Esophagus (tissue), 2 donors: ENCODE results near the gene SLC17A7. TPM values are rescaled to one million over a fixed set of nuclear protein-coding genes. Genes with fewer than 3 reads are reported as not detected.

Experiments
- H3K27ac ChIP-seq, 2 donors: one replicate each; pipeline ENCODE4 v1.5.1; 2013; ENCODE audit warnings: low read depth in 2 of 2, mild to moderate bottlenecking in 2 of 2, inconsistent platforms in 1 of 2, low read length in 1 of 2, moderate library complexity in 1 of 2
- H3K27me3 ChIP-seq, 2 donors: one replicate each; pipeline ENCODE4 v1.6.1; 2013; ENCODE audit warnings: low read length in 2 of 2, control low read depth in 1 of 2, mild to moderate bottlenecking in 1 of 2; ENCODE audit not compliant: insufficient read depth in 2 of 2, control insufficient read depth in 1 of 2
- H3K36me3 ChIP-seq, 2 donors: one replicate each; pipeline ENCODE4 v1.6.1; 2013; ENCODE audit warnings: low read length in 1 of 2; ENCODE audit not compliant: control insufficient read depth in 2 of 2, insufficient read depth in 2 of 2
- H3K4me1 ChIP-seq, 2 donors: one replicate each; pipeline ENCODE4 v1.6.1; 2013; ENCODE audit warnings: low read length in 1 of 2; ENCODE audit not compliant: control insufficient read depth in 2 of 2, insufficient read depth in 2 of 2
- H3K4me3 ChIP-seq, 2 donors: one replicate each; pipeline ENCODE4 v1.5.1; 2013; ENCODE audit warnings: low read length in 2 of 2, mild to moderate bottlenecking in 2 of 2, low read depth in 1 of 2, moderate library complexity in 1 of 2
- H3K9me3 ChIP-seq, 2 donors: one replicate each; pipeline ENCODE4 v1.6.1; 2013; ENCODE audit warnings: mild to moderate bottlenecking in 2 of 2, low read depth in 1 of 2, low read length in 1 of 2, moderate library complexity in 1 of 2; ENCODE audit not compliant: control insufficient read depth in 2 of 2, insufficient read depth in 1 of 2
- WGBS, 2 donors: extraction: QIAGEN DNeasy Blood & Tissue Kit; methylation state at CpG; one replicate each; pipeline ENCODE4 v1.1.7; 2013; 5-methylcytosine and 5-hydroxymethylcytosine counted together
- polyA plus RNA-seq, 2 donors: library from polyadenylated mRNA; stranded (reverse); fragments of 200-250 nt; gene quantifications; one replicate each; pipeline ENCODE4 v1.2.3, GENCODE V29; 2013
- donor health status: healthy with polysubstance abuse.
- donor health status: Bipolar disorder and iron deficiency.

The SLC17A7 gene
- polyA plus RNA-seq, 2 donors, result 0.28 to 0.29 TPM

DNA sequence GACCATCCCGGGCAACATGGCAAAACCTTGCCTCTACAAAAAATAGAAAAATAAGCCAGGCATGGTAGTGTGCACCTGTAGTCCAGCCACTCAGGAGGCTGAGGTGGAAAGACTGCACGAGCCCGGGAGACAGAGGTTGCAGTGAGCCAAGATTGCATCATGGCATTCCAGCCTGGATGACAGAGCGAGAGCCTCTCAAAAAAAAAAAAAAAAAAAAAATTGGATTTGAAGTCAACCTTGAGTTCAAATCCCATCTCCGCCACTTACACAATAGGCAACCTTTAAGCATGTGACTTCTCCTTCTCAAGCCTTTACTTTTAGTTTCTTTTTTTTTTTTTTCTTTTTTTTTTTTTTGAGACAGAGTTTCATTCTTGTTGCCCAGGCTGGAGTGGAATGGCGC lies 41.3 kb downstream of the SLC17A7 start:
- 84 to 85% methylated on average over 6 of the region's 6 CpGs for WGBS, 2 donors
- H3K36me3 ChIP-seq, result no peaks in the 10 kb centered on the region
- H3K4me1 ChIP-seq, result no peaks in the 10 kb centered on the region
- H3K27me3 ChIP-seq, result no peaks in the 10 kb centered on the region
- no peaks in the 10 kb centered on the region for H3K9me3 ChIP-seq
- no peak overlapping the region for H3K4me3 ChIP-seq
- H3K27ac ChIP-seq, result no peak overlapping the region

DNA sequence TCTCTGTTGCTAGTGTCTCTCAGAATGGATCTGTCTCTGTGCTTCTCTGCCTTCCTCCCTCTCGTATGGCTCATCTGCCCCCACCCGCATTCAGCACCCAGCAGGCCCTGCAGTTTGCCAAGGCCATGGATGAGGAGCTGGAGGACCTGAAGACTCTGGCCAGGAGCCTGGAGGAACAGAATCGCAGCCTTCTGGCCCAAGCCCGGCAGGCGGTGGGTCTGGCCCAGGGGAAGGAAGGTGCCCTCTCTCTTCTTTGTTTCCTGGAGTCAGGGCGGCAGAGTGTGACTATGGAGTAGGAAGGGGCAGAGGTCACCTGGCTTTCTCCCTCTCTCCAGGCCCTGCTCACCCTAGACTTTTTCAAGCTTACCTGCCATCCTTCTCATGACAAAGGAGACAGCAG lies 42.4 kb downstream of the SLC17A7 start:
- Histone ChIP-seq H3K9me3 (no peaks in the 10 kb centered on the region), H3K4me1 (no peaks in the 10 kb centered on the region), H3K36me3 (no peaks in the 10 kb centered on the region), H3K27ac (no peak overlapping the region), H3K27me3 (no peaks in the 10 kb centered on the region), H3K4me3 (no peak overlapping the region)
- 87% methylated on average over 6 of the region's 6 CpGs for WGBS, 2 donors

GRCh38 chr19:49398001-49398615 lies 43.2 kb downstream of the SLC17A7 start:
- WGBS, 2 donors, result 62 to 69% methylated on average over 10 to 11 of the region's 11 CpGs
- no peaks in the 10 kb centered on the region for H3K36me3 ChIP-seq
- no peaks in the 10 kb centered on the region for H3K27me3 ChIP-seq

DNA sequence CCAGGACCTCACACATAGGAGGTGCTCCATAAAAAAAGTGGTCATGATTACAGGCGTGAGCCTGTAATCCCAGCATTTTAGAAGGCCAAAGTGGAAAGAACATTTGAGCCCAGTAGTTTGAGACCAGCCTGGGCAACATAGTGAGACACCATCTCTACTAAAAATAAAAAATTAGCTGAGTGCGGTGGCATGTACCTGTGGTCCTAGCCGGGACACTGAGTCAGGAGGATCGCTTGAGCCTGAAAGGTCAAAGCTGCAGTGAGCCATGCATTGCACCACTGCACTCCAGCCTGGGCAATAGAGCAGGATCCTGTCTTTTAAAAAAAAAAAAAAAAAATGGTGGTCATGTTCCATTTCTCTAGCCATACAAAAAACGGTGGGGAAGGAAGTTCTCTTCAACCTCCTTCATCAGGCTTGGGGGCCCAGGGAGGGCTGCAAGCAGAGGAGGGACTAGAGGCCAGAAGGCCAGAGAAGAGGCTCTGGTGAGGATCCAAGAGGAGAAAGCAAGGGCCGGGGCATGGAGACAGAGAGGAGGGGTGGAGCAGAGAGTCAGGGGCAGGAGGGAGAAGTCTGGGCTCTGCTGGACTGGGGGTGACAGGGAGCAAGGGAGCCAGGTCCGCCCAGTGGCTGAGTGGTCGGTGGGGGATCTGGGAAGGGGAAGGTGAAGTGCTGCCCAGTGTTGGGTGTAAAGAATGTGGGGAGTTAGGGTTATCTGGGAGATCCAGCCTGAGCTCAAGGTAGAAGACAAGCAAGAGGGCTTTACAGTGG lies 44.4 kb downstream of the SLC17A7 start:
- no peaks in the 10 kb centered on the region for H3K36me3 ChIP-seq
- no peaks in the 10 kb centered on the region for H3K9me3 ChIP-seq
- no peaks in the 10 kb centered on the region for H3K4me1 ChIP-seq
- WGBS, 2 donors, result 78 to 83% methylated on average over 8 of the region's 8 CpGs
- H3K4me3 ChIP-seq, result no peak overlapping the region
- H3K27ac ChIP-seq, result no peak overlapping the region
- no peaks in the 10 kb centered on the region for H3K27me3 ChIP-seq

More at GRCh38 chr19:49398001-49398615, 43.2 kb downstream of the SLC17A7 start:
- H3K9me3 ChIP-seq, result no peaks in the 10 kb centered on the region
- no peak overlapping the region for H3K4me3 ChIP-seq
- no peaks in the 10 kb centered on the region for H3K4me1 ChIP-seq
- no peak overlapping the region for H3K27ac ChIP-seq

GRCh38 chr19:49395581-49396407 lies 45.5 kb downstream of the SLC17A7 start:
- no peak overlapping the region for H3K27ac ChIP-seq
- H3K36me3 ChIP-seq, result no peaks in the 10 kb centered on the region
- H3K27me3 ChIP-seq, result no peaks in the 10 kb centered on the region
- WGBS, 2 donors, result 73 to 81% methylated on average over 15 of the region's 15 CpGs
- no peaks in the 10 kb centered on the region for H3K9me3 ChIP-seq
- H3K4me1 ChIP-seq, result no peaks in the 10 kb centered on the region
- no peak overlapping the region for H3K4me3 ChIP-seq

DNA sequence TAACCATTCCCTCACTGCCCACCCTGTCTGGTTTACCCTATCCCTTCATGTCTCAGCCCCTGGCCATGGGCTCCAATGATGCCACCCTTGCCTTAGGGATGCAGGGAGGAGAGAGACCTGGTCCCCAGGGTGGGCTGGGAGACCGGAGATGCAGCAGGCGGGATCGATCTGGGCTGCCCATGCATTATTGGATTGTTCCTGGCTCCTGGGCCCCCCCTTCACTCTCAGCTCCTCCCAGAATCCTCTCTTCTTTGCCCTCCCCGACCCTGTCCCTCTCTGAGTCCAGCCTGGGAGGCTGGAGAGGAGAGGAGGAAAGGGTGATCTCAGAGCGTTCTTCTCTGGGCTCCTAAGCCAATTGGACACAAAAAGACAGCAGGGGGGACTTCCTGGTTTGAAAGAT lies 47.4 kb downstream of the SLC17A7 start:
- Histone ChIP-seq H3K4me1 (no peaks in the 10 kb centered on the region), H3K27ac (no peak overlapping the region), H3K4me3 (no peak overlapping the region), H3K36me3 (no peaks in the 10 kb centered on the region), H3K9me3 (no peaks in the 10 kb centered on the region), H3K27me3 (no peaks in the 10 kb centered on the region)
- WGBS, 2 donors, result 65 to 69% methylated on average over 5 of the region's 5 CpGs

- H3K4me3 ChIP-seq, result no peak overlapping the region
- WGBS, 2 donors, result 19 to 25% methylated on average over 13 to 14 of the region's 14 CpGs
- no peaks in the 10 kb centered on the region for H3K36me3 ChIP-seq
- H3K9me3 ChIP-seq, result no peaks in the 10 kb centered on the region
- no peak overlapping the region for H3K27ac ChIP-seq
- no peaks in the 10 kb centered on the region for H3K27me3 ChIP-seq
- no peaks in the 10 kb centered on the region for H3K4me1 ChIP-seq
Observed at GRCh38 chr19:49391581-49392399, 49.5 kb downstream of the SLC17A7 start.

DNA sequence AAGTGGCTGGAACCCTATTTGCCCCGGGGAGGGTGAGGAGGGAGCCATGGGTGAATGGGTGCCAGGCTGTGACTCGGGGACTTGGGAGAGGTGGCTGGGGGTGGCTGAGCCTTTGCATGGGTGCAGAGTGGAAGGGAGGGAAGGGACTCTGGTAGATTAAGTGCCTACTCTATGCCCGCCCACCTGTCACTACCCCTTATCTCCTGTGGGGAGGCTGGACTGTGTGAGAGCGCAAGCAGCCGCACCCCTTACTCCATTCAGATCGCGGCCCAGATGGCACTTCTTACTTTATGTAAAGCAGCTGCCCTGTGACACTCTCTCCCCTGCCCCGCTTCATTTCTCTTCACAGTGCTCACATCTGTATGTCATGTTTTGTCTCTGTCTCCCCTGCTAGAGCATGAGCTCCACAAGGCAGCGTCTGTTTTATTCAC lies 50.4 kb downstream of the SLC17A7 start:
- no peaks in the 10 kb centered on the region for H3K4me1 ChIP-seq
- no peaks in the 10 kb centered on the region for H3K27me3 ChIP-seq
- no peak overlapping the region for H3K4me3 ChIP-seq
- H3K27ac ChIP-seq, result no peak overlapping the region
- WGBS, 2 donors, result 50 to 52% methylated on average over 9 of the region's 9 CpGs
- no peaks in the 10 kb centered on the region for H3K36me3 ChIP-seq
- H3K9me3 ChIP-seq, result no peaks in the 10 kb centered on the region
